RPMI8226 (cell line): Measurements from ENCODE around the gene RBM15B.
A peak's percentile ranks its signal among the peaks of the same experiment; 100 is the strongest.
"Not testable (repeated sequence)": the region's sequence is repeated elsewhere in the genome, so short reads cannot be mapped to it uniquely, and the experiment has no call there.

Experiments used
- DNase-seq: peaks from one replicate; pipeline ENCODE4 v3.0.0-alpha.2; 2015

Gene RBM15B

GRCh38 chr3:51379746-51380455 lies 11.2 kb upstream of the RBM15B start:
- no peak for DNase-seq

GRCh38 chr3:51380601-51381332 lies 10.3 kb upstream of the RBM15B start:
- DNase-seq: no peak

DNA sequence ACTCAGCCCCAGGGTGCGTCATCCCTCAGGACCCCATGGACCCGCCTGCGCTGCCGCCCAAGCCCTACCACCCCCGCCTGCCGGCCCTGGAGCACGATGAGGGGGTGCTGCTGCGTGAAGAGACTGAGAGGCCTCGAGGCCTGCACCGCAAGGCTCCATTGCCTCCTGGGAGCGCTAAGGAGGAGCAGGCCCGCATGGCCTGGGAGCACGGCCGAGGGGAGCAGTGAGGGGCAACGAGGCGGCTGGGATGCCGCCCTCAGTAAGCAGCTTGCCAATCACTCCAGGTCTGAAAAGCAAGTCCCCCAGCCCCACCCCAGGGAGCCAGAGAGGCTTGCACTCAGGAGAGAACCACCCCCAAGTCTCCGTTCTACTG lies 9.8 kb upstream of the RBM15B start:
- no peak for DNase-seq

GRCh38 chr3:51382076-51382745 lies 8.9 kb upstream of the RBM15B start:
- no peak for DNase-seq

DNA sequence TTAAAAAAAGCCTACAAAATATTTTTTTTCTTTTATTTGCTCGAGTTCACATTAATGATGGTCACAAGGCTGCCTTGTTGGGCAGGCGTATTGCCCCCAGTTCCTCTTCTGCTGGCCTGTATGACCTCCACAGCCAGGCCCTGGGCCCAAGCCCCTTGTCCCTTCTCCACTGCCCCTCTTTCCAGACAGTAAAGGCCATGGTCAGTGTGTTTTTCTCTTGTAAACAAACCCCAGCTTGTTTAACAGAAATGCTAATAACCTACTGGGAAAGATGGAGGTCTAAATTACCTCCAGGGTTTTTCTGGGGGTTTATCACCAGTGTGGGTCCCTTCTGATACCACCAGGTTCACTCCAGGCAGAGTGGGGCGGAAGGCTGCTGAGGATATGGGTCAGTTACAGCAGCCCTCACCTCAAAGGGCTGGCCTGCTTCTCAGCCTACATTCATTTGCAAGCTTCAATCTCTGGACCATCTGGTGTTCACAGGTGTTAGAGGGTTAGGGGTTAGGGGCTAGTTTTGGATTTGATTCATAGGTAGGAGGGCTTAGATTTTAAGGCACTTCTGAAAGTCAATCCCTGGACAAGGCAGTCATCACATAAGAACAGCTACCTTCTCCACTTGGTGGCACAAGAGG lies 8.0 kb upstream of the RBM15B start:
- DNase-seq: no peak

DNA sequence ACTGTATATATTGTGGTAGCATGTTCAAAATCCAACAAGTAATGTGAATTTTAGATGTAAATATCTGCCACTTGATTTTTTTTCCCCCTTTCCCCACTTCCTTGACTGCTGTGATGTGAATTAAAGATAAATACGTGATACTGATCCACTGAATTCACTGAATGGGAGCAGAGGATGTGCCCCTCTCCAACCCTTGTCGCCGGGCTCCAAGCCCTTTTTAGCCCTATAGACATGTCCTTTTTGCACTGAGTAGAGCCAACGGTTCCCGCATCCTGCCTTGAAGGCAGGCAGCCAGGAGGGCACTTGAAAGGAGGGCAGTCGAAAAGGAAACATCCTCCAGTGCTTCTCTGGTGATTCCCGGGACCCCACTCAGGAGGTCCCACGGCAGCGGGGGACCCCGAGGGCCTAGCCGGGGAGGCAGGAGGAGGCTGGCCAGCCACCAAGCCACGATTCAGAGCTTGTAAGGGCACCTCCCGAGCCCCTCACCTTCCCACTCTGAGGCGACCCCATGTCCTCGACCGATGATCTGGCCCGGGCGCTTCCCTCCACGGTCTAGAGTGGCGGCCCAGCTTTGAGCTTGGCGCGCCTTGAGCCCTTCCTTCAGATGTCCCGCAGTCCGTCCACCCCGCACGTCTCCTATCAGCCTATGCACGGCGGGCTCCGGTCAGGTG lies 6.9 kb upstream of the RBM15B start:
- no peak for DNase-seq

DNA sequence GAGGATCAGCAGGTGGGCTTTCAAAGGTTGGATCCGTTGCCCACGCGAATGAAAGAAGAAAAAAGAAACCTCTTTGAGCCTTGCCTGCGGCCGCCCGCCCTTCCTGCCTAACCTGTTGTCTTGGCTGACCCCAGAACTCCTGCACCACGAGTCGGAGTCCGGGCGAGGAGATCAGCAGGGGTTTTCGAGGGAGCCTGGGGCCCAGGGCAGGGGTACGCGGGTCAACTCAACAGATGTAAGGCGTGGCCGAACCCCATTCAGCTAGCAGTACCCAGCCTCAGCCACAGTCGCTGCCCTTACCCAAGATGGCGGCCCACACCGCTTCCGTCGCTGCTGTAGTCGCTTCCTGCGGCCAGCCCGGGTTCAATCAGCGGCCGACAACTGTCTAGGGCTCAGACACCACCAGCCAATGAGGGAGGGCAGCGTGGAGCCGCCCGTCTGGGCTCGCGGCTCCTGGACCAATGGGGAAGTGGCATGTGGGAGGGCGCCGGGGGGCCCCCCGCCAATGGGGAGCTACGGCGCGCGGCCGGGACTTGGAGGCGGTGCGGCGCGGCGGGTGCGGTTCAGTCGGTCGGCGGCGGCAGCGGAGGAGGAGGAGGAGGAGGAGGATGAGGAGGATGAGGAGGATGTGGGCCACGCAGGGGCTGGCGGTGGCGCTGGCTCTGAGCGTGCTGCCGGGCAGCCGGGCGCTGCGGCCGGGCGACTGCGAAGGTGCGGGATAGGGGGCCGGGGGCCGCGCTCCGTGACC lies 6.2 kb upstream of the RBM15B start, which contains the start of gene MANF:
Gene MANF, plus strand, starts transcription at position 566 of the 748 bp plus-strand sequence. Its CDS starts 52 bp downstream, at position 618.
- peak; percentile 97 for DNase-seq

DNA sequence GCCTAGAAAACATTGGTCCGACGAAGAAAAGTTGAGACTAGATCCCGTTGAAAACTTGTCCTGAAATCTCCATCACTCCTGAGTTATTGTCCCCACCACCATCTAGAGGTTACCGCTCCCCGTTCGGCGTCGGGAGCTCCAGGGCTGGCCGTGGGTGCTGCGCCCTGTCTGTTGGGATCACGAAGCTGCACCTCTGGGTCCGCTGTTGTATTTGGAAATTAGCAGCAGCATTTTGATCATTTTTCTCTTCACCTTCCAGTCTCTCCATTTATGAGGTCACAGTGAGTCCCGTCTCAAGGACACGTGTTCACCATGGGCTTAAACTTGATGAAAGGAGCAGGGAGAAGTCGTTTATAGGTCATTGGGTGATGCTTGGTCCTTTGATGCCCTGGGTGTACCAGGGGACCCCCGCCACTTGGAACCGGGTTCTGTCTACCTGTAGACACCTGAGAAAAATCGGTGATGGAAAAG lies 5.4 kb upstream of the RBM15B start:
- DNase-seq: no peak

GRCh38 chr3:51386159-51386851 lies 4.8 kb upstream of the RBM15B start:
- no peak for DNase-seq

DNA sequence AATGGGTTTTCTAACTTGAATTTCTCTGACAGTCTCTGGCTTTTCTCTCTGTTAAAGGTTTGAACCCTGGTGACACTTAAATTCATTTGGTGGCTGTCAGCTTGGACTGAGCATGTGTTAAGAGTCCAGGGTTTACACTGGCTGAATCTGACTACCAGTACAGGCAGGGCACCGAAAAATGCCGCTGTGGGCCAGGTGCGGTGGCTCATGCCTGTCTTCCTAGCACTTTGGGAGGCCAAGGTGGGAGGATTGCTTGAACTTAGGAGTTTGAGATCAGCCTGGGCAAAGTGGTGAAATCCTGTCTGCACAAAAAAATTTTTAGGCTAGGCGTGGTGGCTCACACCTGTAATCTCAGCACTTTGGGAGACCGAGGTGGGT lies 4.2 kb upstream of the RBM15B start:
- DNase-seq: no peak

GRCh38 chr3:51387281-51387680 lies 3.8 kb upstream of the RBM15B start:
- not testable (repeated sequence) for DNase-seq

DNA sequence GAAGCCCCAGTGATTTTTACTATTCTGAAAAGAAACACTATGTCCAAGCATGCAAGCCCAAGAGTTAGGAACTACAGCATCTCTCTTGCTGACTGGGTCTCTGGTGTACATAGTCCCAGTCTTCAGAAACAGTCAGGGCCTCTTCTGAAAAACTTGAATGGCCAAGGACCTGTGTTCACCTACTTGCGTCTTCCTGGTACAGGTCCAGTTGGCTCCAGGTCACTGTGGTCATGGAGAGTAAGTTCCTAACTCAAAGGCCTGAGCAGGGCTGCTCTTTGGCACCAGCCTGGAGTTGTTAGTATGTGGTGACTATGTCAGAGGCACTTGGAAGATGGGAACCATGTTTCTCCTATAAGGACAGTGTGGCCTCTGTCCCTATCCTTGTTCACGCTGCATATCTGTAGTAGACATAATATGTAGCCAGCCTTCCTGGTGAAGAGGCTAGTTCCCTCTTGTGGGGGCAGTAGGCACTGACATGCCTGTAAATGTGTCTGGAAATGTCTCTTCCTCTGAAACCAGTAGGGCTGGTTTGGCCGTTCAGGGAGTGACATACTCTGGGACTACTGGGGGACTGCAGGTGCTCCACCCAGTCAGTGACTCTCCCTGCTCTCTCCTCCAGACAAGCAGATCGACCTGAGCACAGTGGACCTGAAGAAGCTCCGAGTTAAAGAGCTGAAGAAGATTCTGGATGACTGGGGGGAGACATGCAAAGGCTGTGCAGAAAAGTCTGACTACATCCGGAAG lies 2.6 kb upstream of the RBM15B start:
- DNase-seq: no peak

DNA sequence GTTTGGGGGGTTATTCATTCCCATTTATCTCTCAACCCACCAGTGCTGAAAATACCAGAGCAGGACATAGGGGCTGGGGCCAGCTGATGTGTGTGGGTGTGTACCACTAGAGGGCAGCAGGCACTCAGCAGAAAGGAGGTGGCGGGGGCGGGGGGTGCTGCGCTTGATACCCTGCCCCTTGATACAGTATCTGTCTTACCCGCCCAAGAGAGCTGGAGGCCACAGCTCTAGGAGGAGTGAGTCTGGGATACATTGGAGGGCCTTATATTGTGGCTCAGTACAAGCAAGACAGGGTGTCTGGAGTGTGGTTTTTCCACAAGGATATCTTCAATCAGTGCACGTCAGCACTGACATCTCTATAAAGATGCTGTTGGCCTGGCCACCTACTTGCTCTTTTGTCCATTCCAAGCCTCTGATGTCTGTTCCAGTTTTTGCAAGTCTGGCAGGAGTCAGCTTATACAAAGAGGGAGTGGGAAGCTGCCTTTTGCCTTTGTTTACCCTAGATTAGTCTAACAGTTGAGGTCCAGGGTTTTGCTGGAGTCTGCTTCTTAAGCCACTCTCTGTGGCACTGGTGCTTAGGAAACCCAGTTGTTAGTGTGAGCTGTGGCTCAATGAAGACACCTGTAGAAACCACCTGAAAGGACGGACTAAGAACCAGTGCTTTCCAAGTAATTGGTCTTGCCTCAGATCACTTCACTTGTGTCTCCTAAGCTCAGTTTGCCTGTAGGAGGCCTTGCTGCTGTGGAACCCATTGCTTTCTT lies 1.5 kb upstream of the RBM15B start:
- peak; percentile 63 for DNase-seq

DNA sequence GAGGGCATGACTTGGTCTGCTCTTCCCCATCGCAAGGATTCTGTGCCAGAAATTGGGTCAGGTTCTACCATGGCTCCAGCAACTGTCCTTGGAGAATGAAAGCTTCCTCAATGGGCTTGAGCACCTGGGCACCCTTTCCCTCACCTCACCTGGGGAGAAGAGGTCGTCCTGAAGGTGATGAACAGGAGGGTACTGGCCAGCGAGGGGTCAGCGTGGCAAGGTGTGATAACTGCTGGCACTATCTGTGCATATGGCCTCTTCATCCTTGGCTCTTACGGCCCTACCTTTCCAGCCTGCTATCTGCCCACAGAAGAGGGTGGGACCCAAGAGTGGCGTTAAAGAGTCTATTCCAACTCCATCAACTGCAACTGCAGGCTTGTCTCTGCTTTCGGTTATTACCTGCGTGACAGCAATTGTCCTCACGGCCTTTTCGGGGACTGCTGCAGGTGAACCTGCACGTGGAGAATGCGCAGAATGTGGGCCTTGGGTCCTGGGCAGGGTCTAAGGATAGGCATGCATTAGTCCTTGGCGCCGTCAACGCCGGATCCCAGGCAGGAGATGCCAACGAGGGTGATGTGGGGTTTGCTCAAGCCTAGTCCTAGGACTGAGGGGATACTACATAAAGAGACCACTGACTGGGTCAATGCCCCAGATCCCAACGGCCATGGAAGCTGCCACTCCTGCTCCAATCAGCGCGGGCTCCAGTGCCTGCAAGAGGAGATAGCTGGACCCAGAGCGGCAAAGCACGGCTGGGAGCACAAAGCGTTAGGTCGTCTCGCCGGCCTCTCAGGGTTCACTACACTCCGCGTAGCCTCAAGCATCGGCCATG lies 625 bp upstream of the RBM15B start:
- no peak for DNase-seq

DNA sequence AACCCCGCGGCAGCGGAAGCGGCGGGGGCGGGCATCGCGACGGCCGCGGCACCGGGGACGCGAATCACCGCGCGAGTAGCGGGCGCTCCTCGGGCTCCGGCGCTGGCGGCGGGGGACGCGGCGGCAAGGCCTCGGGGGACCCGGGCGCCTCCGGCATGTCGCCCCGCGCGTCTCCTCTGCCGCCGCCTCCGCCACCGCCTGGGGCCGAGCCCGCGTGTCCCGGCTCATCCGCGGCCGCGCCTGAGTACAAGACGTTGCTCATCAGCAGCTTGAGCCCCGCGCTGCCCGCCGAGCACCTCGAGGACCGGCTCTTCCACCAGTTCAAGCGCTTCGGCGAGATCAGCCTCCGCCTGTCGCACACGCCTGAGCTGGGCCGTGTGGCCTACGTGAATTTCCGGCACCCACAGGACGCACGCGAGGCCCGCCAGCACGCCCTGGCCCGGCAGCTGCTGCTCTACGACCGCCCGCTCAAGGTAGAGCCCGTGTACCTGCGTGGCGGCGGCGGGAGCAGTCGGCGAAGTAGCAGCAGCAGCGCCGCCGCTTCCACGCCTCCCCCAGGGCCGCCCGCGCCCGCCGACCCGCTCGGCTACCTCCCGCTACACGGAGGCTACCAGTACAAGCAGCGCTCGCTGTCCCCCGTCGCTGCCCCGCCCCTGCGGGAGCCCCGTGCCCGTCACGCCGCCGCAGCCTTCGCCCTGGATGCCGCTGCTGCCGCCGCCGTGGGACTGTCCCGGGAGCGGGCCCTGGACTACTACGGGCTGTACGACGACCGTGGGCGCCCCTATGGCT lies 675 bp downstream of the RBM15B start:
- DNase-seq: peak; percentile 44

DNA sequence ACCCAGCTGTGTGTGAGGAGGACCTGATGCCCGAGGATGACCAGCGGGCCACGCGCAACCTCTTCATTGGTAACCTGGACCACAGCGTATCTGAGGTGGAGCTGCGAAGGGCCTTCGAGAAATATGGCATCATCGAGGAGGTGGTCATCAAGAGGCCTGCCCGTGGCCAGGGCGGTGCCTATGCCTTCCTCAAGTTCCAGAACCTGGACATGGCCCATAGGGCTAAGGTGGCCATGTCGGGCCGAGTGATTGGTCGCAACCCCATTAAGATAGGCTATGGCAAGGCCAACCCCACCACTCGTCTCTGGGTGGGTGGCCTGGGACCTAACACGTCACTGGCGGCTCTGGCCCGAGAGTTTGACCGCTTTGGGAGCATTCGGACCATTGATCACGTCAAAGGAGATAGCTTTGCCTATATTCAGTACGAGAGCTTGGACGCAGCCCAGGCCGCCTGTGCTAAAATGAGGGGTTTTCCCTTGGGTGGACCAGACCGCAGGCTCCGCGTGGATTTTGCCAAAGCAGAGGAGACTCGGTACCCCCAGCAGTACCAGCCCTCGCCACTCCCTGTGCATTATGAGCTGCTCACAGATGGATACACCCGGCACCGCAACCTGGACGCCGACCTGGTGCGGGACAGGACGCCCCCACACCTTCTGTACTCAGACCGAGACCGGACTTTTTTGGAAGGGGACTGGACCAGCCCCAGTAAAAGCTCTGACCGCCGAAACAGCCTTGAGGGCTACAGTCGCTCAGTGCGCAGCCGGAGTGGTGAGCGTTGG lies 1.5 kb downstream of the RBM15B start:
- no peak for DNase-seq

DNA sequence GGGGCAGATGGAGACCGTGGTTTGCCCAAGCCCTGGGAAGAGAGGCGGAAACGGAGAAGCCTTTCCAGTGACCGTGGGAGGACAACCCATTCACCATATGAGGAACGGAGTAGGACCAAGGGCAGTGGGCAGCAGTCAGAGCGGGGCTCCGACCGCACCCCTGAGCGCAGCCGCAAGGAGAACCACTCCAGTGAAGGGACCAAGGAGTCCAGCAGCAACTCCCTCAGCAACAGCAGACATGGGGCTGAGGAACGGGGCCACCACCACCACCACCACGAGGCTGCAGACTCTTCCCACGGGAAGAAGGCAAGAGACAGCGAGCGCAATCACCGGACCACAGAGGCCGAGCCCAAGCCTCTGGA lies 2.0 kb downstream of the RBM15B start:
- no peak for DNase-seq
